ENCODE measurements around the gene CPED1.
A peak's percentile ranks its signal among the peaks of the same experiment; 100 is the strongest.
"Not testable (repeated sequence)": the region's sequence is repeated elsewhere in the genome, so short reads cannot be mapped to it uniquely, and the experiment has no call there.

CPED1 gene

DNA sequence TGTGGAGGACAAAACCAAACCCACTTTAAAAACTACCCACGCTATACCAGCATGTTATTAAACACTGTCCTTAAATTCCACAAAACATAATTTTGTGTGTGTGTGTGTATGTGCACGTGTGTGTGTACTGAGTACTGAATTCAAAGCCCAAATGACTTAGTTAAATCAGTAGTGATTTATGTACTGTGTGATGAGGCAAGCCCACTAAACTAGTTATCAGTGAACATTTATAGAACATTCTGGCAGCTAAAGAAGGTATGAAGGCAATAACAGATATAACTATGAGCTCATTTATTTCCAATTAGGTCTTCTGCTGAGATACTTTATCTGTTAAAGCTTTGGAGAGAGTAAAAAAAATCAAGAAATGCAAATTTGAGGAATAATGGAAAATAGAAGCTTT lies 115.1 kb downstream of the CPED1 start:
- Mint-ChIP-seq H3K27ac (no peak overlapping the region), H3K9me3 (no peaks in the 10 kb centered on the region), H3K4me1 (ENCODE audit: low read depth) (no peaks in the 10 kb centered on the region), H3K4me3 (no peak overlapping the region), H3K36me3 (ENCODE audit: low read depth) (no peaks in the 10 kb centered on the region), H3K27me3 (peaks cover 7% of the 10 kb centered on the region)

DNA sequence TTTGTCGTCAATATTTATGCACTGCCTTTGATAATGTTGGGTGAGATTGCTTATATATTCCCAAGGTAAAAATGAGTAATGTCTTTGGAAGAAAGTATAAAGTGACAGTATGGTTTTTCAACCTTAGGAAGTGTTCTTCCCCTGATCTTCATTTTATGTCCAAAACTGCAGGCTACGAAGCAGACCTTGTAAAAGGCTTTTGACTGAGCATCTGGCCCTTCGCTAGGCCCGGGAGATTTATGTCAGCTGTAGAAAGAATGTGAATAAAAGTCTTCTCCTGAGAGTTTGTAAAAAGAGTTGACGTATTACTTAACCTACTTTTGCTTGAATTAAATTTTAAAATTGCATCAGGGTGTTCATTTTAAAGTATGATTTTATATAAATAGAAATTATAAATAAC lies 116.8 kb downstream of the CPED1 start:
- Mint-ChIP-seq H3K9me3 (no peaks in the 10 kb centered on the region), H3K4me3 (no peak overlapping the region), H3K27me3 (peaks cover 7% of the 10 kb centered on the region), H3K4me1 (ENCODE audit: low read depth) (no peaks in the 10 kb centered on the region), H3K36me3 (ENCODE audit: low read depth) (no peaks in the 10 kb centered on the region), H3K27ac (no peak overlapping the region)

DNA sequence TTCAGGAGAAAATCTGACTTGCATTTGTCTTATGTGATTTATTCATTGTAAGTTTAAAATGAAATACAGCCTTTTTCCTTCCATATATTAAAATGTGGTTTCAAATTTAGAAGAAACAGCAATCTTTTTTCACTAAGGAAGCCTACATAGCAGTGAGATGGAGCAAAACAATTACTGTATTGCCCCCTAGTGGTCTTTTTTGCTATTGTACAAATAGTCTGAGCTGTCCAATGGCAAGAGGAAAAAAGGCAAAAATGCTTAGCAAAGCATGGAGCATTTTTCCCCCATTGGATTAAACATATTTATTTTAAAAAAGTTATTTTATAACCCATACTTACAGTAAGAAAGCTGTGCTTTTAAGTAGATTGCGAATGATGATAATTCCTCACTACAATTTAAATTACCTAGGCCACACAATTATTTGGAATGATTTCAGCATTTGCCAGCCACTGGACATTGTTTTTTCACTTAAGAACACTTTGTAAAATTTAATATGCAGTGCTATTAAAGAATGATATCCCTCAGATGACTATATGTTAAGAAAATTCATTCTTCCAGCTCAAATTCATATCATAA lies 119.5 kb downstream of the CPED1 start:
- peaks cover 3% of the 10 kb centered on the region for H3K27me3 Mint-ChIP-seq
- H3K4me1 Mint-ChIP-seq (ENCODE audit: low read depth) = no peaks in the 10 kb centered on the region
- H3K36me3 Mint-ChIP-seq (ENCODE audit: low read depth) = no peaks in the 10 kb centered on the region
- no peak overlapping the region for H3K27ac Mint-ChIP-seq
- H3K4me3 Mint-ChIP-seq = no peak overlapping the region
- no peaks in the 10 kb centered on the region for H3K9me3 Mint-ChIP-seq

DNA sequence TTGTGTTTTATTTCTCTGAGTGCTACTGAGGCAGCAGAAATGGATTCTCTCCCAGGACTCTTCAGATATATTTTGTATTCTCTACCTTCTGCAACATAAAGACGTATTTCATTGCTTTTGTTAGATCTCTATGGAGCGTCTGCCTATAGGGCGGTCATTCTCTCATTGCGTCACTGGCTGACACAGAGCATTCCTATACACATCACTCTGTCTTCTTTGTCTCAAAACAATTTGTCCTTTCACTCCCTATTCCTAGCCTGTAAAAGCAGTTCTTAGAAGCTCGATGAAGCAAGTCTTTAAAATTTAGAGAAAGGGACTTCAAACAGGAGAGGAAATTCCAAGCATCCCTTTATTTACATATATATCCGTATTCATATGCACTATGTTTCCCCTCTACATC lies 120.6 kb downstream of the CPED1 start:
- no peak overlapping the region for H3K4me3 Mint-ChIP-seq

DNA sequence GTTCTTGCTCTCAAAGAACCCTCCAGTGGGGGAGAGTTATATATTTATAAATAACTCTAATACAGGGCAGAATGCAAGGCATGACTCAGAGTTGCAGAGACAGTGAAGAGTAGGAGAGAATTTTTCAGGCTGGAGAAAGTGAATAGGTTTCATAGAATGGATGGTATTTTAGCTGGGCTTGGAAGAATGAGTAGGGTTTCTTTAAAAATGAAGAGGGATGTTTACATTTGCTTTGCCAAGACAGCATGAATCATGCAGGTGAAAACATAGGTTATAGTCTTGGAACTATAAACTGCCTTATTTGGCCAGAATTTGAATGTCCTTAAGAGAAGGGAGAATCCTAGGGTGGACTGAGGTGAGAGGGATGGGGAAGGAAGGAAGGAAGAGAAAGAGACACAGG lies 124.8 kb downstream of the CPED1 start:
- Mint-ChIP-seq H3K9me3 (no peaks in the 10 kb centered on the region), H3K36me3 (ENCODE audit: low read depth) (no peaks in the 10 kb centered on the region), H3K4me1 (ENCODE audit: low read depth) (no peaks in the 10 kb centered on the region), H3K27ac (no peak overlapping the region), H3K27me3 (peaks cover 3% of the 10 kb centered on the region), H3K4me3 (no peak overlapping the region)

More for the DNA sequence above, 120.6 kb downstream of the CPED1 start:
- Mint-ChIP-seq H3K27me3 (no peaks in the 10 kb centered on the region), H3K36me3 (ENCODE audit: low read depth) (no peaks in the 10 kb centered on the region), H3K4me1 (ENCODE audit: low read depth) (no peaks in the 10 kb centered on the region), H3K9me3 (no peaks in the 10 kb centered on the region), H3K27ac (no peak overlapping the region)

DNA sequence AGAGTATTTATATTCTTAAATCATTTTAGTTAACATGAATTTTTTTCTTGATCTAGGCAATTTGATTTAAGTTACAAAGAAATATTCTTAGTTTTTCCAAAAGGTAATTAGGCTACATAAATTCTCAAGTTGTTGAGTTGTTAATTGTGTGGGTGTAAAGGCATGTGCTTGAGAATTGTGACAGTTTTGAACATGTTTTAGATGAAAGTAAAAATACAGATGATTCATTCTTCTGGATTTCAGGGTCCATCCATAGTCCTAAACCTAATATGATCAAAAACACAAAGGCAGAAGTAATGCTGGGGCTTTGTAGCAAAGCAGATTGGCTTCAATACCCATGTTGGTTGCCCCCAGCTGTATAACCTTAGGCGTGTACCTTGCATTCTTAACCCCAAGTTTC lies 127.9 kb downstream of the CPED1 start:
- Mint-ChIP-seq H3K4me1 (ENCODE audit: low read depth) (no peaks in the 10 kb centered on the region), H3K27ac (no peak overlapping the region), H3K9me3 (no peaks in the 10 kb centered on the region), H3K4me3 (no peak overlapping the region), H3K27me3 (peaks cover 8% of the 10 kb centered on the region), H3K36me3 (ENCODE audit: low read depth) (no peaks in the 10 kb centered on the region)

DNA sequence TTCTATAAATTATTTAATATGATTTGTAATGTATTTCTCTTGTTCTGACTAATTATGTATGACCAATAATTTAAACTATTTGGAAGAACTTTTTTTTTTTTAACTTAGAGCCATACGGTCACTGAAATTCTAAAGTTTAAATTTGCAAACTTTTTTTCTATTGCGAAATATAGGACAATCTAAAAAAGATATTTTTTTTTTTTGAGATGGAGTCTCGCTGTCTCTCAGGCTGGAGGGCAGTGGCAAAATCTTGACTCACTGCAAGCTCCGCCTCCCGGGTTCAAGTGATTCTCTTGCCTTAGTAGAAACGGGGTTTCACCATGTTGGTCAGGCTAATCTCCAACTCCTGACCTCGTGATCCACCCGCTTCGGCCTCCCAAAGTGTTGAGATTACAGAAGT lies 130.5 kb downstream of the CPED1 start:
- H3K36me3 Mint-ChIP-seq (ENCODE audit: low read depth) = no peaks in the 10 kb centered on the region
- peaks cover 8% of the 10 kb centered on the region for H3K27me3 Mint-ChIP-seq
- no peak overlapping the region for H3K27ac Mint-ChIP-seq
- H3K4me1 Mint-ChIP-seq (ENCODE audit: low read depth) = no peaks in the 10 kb centered on the region
- no peaks in the 10 kb centered on the region for H3K9me3 Mint-ChIP-seq
- H3K4me3 Mint-ChIP-seq = no peak overlapping the region

DNA sequence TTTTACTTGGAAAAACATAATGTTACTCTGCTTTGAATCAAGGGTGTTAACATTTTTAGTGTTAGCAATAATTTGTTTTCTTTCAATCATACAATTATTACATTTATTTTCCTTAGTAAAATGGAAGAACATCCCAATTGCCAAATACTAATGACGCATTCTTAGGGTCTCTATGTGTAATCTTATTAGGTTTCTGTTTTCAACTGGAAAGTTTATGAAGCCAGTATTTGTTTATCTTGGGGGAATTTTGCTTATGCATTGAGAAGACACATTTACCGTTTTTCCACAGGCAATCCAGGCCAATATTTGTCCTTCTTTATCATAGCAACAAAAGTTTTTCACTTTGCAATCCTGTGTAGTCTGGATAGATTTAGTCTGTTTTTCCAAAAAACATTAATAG lies 134.5 kb downstream of the CPED1 start:
- no peak overlapping the region for H3K4me3 Mint-ChIP-seq

DNA sequence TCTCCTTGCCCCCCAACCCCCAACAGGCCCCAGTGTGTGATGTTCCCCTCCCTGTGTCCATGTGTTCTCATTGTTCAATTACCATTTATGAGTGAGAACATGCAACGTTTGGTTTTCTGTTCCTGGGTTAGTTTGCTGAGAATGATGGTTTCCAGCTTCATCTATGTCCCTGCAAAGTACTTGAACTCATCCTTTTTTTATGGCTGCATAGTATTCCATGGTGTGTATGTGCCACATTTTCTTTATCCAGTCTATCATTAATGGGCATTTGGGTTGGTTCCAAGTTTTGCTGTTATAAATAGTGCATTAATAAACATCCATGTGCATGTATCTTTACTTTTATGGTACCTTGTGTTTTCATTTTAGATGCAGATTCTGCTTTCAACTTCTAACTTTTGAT lies 136.9 kb downstream of the CPED1 start:
- H3K36me3 Mint-ChIP-seq (ENCODE audit: low read depth); H3K4me3 Mint-ChIP-seq; H3K27ac Mint-ChIP-seq; H3K9me3 Mint-ChIP-seq; H3K4me1 Mint-ChIP-seq (ENCODE audit: low read depth); H3K27me3 Mint-ChIP-seq: not testable (repeated sequence)

More for the DNA sequence above, 134.5 kb downstream of the CPED1 start:
- H3K27ac Mint-ChIP-seq = no peak overlapping the region
- no peaks in the 10 kb centered on the region for H3K36me3 Mint-ChIP-seq (ENCODE audit: low read depth)
- peaks cover 5% of the 10 kb centered on the region for H3K27me3 Mint-ChIP-seq
- H3K9me3 Mint-ChIP-seq = no peaks in the 10 kb centered on the region
- H3K4me1 Mint-ChIP-seq (ENCODE audit: low read depth) = no peaks in the 10 kb centered on the region

DNA sequence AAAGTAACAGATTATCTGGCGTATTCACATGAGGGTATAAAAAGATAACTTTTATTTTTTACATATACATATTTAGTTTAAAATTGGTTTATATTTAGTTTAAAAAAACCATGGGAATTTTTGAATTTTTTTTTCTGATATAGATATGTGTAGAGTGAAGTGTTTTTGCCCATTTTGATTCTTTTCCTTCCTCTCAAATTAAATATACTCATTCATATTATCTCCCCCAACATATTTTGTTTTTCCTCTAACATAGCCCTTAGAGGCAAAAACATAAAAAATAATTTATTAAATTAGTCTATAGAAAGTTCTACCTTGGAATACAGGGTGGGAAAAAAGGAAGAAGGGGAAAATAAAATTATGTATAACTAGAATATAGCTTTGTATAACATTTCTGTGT lies 137.7 kb downstream of the CPED1 start:
- Mint-ChIP-seq H3K4me3 (no peak overlapping the region), H3K27ac (no peak overlapping the region), H3K9me3 (no peaks in the 10 kb centered on the region), H3K4me1 (ENCODE audit: low read depth) (no peaks in the 10 kb centered on the region), H3K27me3 (no peaks in the 10 kb centered on the region), H3K36me3 (ENCODE audit: low read depth) (no peaks in the 10 kb centered on the region)

DNA sequence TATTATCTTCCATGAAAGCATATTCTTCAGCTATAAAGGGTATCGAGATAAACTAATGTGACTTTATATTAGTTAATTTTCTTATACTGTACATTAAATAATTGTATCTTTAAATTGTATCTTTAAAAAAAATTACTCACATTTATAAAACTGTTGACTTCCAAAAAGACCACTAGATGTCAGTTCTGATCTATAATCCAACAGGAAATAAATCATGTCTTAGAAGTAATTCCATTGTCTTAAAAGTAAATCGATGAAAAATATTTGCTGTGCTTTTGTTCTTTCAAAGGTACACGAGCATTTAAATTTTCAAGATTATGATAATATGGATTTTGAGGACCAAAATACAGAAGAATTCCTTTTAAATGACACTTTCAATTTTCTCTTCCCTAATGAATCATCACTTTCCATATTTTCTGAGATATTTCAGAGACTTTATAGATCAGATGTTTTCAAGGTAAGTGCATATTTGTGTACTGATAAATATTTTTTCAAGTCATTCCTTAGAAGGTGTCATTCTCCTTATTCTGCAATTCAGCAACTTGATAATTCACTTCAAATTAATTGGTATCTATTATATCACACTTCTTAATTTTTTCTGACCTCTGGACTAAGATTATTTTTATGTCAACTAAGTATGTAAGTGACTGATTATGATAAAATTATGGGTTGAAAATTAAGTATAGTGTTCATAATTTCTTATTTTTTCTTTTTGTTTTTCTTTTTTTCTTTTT lies 138.5 kb downstream of the CPED1 start:
- no peaks in the 10 kb centered on the region for H3K9me3 Mint-ChIP-seq
- no peaks in the 10 kb centered on the region for H3K4me1 Mint-ChIP-seq (ENCODE audit: low read depth)
- no peak overlapping the region for H3K4me3 Mint-ChIP-seq
- no peaks in the 10 kb centered on the region for H3K36me3 Mint-ChIP-seq (ENCODE audit: low read depth)
- no peak overlapping the region for H3K27ac Mint-ChIP-seq
- H3K27me3 Mint-ChIP-seq = no peaks in the 10 kb centered on the region

DNA sequence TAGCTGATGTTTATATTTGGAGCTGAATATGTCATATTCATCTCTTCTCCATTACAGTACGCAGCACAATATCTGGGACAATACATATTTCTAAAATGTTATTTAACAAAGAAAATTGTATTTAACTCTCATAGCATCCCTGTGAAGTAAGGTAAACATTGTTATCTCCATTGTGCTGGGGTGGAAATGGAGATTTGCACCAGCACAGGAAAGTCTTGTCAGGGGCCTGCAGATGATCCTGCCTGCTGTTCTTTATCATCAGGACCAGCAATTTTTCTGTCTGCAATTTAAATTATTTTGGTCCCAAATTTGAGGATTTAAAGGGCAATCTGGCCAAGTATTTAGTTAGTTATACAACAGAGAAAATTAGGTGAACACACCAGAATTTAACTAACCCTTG lies 144.4 kb downstream of the CPED1 start:
- H3K4me3 Mint-ChIP-seq = no peak overlapping the region
- peaks cover 4% of the 10 kb centered on the region for H3K4me1 Mint-ChIP-seq (ENCODE audit: low read depth)
- H3K27ac Mint-ChIP-seq = no peak overlapping the region
- H3K27me3 Mint-ChIP-seq = peaks cover 2% of the 10 kb centered on the region
- H3K36me3 Mint-ChIP-seq (ENCODE audit: low read depth) = no peaks in the 10 kb centered on the region
- no peaks in the 10 kb centered on the region for H3K9me3 Mint-ChIP-seq

DNA sequence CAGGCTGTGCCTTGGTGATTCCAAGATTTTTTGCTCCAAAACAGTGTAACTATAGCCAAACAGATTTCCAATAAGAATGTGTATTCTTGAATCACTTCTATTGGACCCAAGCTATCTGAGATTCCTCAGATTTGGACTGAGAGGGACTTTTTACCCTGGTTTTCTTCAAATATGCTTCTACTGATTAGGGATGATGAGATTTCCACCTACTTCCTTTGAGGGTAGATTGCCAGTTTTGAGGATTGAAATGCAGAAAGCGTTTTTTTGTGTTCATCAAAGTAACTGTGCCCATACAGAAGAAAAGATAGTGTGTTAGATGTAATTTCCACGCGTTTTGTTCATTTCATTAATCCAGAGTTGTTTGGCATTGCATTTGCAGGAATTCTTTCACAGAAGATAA lies 144.9 kb downstream of the CPED1 start:
- H3K36me3 Mint-ChIP-seq (ENCODE audit: low read depth) = no peaks in the 10 kb centered on the region
- H3K9me3 Mint-ChIP-seq = no peaks in the 10 kb centered on the region
- no peak overlapping the region for H3K27ac Mint-ChIP-seq
- H3K27me3 Mint-ChIP-seq = peaks cover 2% of the 10 kb centered on the region
- H3K4me1 Mint-ChIP-seq (ENCODE audit: low read depth) = peaks cover 9% of the 10 kb centered on the region
- H3K4me3 Mint-ChIP-seq = no peak overlapping the region

DNA sequence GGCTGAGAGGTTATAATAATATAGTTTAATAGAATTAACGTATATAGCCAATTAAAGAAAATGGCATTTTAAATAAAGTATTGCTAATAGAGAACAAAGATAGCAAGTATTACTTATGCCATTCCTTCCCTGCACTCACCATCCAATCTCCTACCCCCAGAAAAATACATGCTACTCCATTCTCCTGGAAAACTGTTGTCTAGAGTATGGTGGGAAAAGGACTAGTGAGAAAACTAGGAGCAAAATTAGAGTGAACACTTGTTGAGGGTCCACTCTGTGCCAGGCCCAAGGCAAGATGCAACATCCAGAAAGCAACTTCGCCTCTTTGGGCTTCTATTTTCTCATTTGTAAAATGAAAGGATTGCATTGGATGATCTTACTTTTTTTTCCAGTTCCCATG lies 149.1 kb downstream of the CPED1 start:
- Mint-ChIP-seq H3K36me3 (ENCODE audit: low read depth) (no peaks in the 10 kb centered on the region), H3K27ac (no peak overlapping the region), H3K27me3 (peaks cover 6% of the 10 kb centered on the region), H3K9me3 (no peaks in the 10 kb centered on the region), H3K4me3 (no peak overlapping the region), H3K4me1 (ENCODE audit: low read depth) (peaks cover 23% of the 10 kb centered on the region)

DNA sequence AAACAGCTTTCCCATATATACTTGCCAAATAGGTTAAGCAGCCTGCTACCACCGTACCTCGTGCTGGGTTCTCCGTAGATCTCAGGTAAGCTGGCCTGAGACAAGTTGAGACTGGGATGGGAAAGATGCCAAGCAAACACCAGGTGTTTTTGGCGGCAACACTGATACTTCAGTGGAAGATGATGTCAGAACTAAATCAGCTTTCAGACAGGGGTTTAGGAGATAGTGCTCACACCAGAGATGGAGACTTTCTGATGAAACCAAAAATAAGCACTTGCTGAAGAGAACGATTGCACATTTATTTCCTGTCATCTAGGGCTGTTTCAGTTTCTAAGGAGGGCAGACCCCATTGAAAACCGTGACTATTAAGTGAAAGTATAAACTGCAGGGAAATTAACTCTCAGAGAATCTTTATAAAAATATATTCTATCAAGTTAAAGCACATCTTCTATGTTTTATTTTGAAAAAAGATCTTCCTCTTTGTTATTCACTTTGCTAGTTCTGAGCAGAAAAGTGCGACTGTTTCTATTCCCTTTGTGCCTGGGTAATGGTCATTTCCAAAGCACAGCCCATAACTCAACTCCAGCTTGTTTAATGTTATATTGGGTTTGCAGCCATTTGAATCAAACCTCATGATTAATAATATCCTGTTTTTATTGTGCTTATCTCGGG lies 149.9 kb downstream of the CPED1 start:
- Mint-ChIP-seq H3K9me3 (no peaks in the 10 kb centered on the region), H3K4me3 (peak overlapping the region; percentile 61), H3K4me1 (ENCODE audit: low read depth) (peaks cover 23% of the 10 kb centered on the region), H3K36me3 (ENCODE audit: low read depth) (no peaks in the 10 kb centered on the region), H3K27ac (peak overlapping the region; percentile 52), H3K27me3 (peaks cover 6% of the 10 kb centered on the region)

All from stimulated activated naive CD8-positive, alpha-beta T cell treated with anti-CD3 and anti-CD28 coated beads, Interleukin-15, Interleukin-2, amounts not matched to agents 100 ng/mL and 50 ng/mL, for 24 hours (primary cell).